Stimulated activated CD4-positive, alpha-beta T cell treated with anti-CD3 and anti-CD28 coated beads, Interleukin-2, amount 100 ng/mL, for 4 hours (primary cell): ENCODE results near the gene NATD1.

Experiments
- DNase-seq: peaks from one replicate; pipeline ENCODE4 v3.0.0-alpha.2; 2020; ENCODE audit warnings: low read depth

The NATD1 gene, protein sequence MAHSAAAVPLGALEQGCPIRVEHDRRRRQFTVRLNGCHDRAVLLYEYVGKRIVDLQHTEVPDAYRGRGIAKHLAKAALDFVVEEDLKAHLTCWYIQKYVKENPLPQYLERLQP

DNA sequence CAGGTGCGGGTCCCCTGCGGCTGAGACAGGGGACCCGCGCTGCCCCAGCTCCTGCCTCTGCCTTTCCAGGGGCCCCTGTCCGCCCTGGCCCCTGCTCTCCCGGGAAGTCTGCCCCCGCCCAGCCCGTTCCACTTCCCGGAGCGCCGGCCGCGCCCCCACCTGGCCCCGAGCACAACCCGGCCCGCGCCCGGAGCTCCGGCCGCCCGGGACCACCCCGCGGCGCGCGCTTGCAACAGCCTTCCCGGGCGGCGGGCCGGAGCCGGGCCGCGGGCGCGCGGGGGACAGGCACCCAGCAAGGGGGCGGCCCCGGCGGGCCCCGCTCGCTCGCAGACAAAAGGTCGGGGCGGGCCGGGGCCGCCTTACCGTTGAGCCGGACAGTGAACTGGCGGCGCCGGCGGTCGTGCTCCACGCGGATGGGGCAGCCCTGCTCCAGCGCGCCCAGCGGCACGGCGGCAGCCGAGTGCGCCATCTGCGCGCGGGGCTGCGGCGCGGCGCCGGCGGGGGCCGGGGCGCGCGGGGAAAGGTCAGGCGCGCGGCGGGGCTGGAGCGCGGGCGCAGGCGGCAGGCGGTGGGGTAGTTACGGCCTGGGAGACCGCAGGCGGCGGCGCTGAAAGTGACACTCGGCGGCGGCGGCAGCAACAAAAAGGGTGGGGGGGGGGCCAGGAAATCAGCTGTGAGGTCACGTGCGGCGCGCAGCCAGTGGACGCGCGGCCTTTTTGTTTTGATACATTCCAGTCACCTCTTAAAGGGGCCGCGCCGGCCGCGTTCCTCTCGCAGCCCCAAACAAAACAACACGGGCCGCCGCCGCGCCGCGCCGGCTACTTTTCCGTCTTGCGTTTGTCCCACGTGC is at the start of gene NATD1:
TSS of gene NATD1 (minus strand) at position 615 of the 850 bp plus-strand sequence. CDS start at position 469, 146 bp downstream.
- DNase-seq = peak; percentile 62

DNA sequence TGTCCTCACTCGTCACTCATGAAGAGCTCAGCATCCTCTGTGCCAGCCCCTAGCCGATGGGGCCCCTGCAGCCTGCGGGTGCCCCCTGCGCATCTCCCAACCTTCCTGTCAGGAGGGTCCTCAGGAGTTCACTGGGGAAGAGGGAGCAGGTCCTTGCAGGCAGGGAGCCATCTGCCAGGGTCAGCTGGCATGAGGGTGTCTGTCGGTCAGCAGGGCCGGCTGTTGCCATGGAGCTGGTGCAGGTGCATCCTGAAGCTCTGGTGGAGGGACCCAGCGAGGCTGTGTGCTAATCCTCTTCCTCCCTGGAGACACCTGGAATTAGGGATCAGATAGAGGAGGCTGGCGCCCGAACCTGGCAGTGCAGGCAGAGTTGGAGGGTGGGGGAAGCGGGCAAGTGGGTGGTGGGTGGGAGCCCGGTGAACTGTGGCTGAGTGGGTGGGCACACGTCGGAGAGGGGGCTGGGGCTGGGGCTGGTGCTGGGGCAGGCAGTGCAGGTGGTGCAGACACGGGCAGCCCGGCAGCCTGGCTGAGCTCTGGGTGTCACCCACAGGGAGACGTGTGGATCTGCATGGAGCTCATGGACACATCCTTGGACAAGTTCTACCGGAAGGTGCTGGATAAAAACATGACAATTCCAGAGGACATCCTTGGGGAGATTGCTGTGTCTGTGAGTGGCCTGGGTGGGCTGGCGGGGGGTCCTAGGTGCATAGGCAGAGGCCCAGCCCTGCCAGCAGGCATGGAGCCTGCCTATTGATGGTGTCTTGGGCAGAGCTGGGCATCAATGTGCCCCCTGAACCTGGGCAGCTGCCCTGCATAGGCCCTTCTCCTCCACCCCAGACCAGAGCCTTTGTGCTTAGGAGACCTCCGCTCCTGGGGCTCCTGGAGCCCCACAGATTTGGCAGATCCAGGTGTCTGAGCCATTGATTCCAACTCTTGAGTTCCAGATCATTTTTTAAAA is 48.7 kb upstream of the NATD1 start:
- no peak for DNase-seq

DNA sequence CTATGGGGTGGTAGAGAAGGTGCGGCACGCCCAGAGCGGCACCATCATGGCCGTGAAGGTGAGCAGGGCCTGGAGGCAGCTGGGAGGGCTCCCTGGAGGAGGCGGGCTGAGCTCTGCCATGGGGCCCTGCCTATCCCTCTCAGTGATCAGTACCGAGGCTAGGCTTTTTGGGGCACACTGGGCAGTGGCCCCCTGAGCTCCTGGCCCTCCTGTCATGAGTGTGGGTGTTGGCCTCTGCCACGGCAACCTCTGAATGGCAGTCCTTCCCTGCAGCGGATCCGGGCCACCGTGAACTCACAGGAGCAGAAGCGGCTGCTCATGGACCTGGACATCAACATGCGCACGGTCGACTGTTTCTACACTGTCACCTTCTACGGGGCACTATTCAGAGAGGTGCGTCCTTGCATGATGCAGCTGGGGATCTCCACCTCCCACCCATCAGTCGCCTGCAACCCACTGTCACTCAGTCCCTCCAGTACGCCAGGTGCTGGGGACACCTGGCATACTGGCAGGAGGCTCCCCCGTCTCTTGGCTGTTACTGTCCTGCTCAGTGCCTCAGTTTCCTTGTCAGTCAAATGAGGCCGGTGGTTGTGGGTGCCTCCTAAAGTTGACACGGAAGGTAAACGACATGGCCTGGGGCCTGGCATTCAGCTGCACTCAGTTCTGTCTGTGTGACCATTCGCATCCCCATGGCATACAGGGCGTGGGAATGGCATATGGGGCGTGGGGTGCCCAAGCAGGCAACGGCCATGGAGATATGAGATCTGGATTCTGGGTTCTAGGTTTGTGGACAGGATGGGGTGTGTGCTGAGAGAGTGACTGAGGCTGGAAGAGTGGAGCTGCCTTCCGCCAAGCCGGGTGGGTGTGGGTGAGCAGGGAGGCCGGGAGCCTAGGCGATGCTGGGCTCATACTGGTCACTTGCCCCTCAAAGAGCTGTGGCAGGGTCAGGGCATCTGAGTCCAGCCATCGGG is 47.7 kb upstream of the NATD1 start:
- DNase-seq = no peak

DNA sequence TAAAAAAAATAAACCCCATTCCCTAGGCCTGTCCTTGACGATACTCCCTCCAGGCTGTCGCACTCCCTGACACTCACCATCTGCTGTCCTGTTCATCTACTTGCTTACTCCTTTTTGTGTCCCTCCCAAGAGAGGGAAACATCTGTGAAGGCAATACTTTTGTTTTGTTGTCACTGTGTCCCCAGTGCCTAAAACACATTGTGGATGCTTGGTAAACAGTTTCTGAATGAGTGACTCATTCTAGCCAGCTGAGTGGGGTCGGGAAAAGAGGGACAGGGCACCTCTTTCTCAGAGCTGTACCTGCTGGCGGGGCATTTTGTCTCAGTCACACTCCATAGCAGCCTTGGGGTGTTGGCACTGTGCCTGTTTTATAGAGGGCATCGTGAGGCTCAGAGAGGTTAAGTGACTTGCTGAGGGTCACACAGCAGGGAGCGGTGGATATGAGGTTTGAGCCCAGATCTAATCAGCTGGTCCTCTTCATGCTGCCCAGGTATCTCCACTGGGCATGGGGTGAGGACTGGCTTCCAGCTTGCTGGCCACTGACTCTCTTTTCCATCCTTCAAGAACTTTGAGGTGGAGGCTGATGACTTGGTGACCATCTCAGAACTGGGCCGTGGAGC is 46.9 kb upstream of the NATD1 start:
- DNase-seq = no peak

DNA sequence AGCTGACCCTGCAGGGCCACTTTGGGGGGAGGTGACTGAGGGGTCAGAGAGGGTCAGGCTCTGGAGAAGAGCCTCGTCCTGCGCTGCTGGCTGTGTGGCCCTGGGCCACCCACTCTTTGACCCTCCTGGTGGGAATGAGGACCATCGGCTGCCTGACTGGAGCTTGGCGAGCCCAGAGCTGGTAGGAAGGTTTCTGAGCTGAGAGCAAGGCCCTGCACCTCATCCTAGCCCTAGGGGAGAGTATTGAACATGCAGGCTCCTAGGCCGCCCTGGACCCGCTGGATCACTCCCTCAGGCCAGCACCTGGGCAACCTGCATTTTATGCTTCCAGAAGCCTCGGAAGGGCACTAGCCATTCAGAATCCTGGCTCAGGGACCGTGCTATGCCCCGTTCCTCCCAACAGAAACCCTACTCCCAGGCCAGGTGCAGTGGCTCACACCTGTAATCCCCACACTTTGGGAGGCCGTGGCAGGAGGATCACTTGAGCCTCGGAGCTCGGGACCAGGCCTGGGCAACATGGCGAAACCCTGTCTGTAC is 45.8 kb upstream of the NATD1 start:
- no peak for DNase-seq

DNA sequence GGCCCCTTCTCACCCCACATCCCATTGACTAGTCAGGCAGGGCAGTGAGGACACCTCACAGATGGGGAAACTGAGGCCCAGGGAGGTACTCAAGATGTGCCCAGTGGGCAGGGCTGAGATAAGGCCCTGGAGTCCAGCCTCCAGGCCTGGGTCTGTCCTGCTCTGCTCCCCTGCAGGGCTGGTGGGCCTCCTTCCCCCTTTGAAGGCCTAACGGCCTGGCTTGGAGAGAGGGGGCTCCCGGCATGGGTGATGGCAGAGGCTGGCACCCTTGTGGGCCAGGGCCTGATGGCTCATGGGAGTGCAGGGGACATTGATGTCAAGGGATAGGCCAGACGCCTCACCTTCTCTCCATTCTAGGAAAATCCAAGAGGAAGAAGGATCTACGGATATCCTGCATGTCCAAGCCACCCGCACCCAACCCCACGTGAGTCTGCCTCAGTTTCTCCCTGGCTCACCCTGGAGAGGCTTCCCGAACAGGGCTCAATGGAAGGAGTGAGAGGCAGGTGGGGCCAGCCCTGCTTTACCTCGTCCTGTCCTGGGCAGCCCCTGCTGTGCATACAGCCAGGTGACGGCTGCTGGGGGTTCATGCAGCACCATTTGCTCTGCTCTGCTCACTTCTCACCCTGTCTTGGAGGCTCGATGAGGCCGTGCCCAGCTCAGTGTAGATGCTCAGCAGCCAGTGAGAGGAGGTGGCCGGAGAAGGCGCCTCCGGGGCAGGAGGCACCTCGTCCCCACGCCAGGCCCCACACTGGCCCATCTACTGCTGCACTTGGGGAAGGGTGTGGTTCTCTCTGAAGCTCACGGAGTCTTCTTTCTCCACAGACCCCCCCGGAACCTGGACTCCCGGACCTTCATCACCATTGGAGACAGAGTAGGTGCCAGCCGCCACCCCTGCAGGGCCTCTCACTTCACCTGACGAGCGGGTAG is 45.1 kb upstream of the NATD1 start:
- DNase-seq = no peak

DNA sequence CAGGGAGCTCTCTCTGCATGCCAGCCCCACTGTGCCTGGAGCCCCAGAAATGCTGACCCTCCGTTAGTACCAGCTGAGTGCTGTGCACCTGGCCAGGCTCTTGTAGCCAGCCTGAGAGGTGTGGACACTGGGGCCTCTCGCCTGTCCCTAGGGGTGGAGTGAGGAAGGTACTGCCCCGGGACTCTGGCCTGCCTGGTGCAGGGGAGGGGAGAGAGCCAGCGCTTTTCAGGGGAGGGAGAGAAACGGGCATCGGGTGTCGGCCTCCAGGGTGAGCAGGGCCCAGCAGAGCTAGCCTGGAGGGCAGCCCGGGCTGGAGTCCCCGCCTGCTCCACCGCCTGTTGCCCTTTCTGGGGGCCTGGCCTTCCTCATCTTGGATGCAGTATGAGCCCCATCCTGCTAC is 44.4 kb upstream of the NATD1 start:
- no peak for DNase-seq

DNA sequence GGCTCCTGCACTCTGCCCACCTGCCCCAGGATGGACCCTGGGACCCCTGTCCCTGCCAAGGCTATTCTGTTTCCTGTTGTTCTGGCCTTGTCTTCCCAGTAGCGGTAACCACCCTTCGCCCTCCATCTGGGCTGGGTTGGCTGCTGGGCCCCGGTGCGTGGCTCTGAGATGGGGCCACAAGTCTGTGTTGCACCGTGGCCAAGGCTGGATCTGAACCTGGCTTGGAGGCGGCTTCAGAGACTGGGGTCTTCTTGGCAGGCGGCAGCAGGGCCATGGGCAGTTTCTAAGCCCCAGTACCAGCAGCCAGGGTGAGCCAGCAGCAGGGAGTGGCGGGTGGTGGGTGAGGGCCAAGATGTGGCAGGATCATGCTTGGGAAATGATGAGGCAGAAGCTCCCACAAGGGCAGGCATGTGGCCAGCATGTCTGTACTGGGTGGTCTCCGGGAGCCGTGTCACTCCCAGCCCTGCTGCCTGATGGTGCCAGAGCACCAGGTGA is 43.9 kb upstream of the NATD1 start:
- no peak for DNase-seq

DNA sequence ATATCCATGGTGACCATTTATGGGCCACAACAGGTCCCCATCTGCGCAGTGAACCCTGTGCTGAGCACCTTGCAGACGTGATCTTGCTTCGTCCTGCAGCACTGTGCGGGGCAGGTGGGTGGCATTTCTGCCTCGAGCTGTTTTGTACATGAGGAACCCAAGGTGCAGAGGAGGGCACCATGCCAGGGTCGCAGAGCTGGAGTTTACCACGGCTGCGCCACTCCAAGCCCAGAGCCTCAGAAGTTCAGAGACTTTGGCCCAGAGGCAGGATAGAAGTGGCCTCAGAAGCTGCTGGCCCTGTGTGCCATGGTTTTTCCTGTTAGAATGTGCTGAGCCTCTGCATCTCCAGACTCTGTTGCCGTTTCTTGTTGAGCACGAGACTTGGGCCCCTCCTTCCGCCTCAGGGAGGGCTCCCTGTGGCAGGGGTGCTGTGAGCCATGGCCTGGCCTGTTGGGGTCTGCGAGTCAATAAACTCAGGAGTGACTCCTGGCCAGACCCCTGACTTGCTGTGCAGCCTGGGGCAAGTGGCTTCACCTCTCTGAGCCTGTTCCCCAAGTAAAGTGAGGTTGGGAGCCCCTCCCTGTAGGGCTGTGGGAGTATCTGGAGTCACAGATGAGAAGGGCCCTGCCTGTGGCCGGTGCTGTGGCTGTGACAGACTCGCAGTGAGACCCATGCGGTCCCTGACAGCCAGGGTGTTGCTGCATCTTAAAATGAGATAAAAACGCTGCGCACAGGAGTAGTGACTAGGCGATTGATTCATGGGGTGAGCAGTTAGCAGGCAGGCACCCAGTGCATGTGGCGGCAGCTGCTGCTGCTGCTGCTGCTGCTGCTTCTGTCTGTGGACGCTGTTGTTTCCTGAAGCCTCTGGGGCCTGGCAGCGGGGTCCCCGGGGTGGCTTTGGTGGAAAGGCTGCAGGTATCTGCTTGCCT is 43.2 kb upstream of the NATD1 start:
- DNase-seq = no peak

DNA sequence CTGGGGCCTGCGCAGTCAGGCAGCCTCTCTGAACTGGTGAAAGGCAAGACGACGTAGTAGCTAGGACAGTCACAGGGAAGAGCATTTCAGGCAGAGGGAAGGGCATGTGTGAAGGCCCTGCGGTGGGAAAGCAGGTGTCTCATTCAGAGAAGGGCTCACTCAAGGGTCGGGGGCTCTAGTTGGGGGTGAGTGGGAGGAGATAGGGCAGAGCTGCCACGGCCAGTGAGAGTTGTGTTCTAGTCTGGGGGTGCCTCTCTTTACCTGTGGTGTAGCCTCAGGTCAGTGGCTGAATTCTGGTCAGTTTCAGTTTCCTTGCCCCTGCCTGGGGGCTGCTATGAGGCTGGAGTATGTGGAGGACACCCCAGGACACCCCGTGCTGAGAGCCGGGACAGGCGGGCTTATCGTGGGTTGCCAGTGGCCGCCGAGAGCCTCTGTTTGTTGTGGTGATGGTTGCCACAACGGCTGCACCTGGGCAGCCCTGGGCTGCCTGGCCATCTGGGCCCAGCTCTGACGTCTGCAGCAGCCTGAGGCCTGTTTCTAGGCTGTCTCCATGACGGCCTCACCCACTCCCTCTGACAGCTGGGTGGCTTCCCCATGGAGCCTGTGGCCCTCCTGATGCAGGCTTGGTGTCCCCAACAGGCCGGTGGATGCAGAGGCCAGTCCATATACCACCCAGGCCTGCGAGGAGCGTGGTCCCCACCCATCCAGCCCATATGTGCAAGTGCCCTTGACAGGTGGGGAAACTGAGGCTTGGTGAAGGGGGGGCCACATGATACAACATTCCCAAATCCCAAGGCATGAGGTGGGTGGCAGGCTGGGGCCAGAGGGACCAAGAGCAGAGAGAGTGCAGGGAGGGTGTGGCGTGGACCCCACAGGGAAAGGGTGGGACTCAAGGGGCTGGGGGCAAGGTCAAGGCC is 42.1 kb upstream of the NATD1 start:
- no peak for DNase-seq

DNA sequence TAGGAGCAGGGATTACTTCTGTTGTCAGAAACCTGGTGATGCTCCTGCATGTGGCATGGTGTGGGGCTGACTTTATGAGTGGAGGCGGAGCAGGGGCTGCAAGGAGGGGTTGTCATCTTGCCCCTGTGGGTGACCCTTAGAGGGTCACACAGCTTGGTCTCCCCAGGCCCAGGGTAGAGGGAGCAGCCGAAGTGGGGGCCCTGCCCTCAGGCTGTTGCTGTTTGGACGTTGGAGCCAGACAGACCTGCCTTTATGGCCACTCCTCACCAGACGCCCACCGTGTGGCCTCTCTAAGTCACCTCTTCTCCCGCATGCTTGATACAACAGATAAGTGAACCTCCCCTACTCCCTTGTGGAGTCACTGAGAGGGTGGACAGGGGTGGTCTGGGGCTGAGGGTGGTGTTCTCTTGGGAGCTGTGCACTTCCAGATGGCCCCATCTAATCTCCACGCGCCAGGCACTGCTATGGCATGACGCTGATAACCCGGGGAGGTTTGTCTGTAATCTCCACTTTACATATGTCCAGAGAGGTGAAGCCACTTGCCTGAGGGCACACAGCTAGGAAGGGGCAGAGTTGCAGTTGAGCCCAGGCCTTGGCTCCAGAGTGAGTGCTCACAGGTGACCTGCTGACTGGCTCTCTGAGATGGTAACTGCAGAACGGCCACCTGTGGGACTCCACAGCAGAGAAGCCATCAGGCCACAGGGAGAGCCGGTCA is 41.3 kb upstream of the NATD1 start:
- DNase-seq = no peak

DNA sequence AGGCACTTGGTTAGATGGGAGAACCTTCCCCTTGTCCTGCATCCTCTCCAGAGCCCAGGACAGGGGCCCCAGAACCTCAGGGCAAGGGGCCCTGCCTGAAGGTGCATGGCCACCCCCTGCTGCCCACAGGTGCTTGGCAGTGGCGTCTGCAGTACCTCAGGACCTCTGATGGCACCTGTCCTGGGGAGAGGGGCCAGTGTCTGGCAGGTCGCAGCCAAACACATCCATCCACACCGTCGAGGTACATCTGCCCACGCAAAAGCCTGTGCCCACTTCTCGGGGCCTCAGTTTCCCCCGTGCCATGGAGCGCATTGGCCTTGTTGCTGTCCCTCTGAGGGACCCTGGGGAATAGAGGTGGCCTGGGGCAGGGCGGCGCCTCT is 40.6 kb upstream of the NATD1 start:
- DNase-seq = no peak

DNA sequence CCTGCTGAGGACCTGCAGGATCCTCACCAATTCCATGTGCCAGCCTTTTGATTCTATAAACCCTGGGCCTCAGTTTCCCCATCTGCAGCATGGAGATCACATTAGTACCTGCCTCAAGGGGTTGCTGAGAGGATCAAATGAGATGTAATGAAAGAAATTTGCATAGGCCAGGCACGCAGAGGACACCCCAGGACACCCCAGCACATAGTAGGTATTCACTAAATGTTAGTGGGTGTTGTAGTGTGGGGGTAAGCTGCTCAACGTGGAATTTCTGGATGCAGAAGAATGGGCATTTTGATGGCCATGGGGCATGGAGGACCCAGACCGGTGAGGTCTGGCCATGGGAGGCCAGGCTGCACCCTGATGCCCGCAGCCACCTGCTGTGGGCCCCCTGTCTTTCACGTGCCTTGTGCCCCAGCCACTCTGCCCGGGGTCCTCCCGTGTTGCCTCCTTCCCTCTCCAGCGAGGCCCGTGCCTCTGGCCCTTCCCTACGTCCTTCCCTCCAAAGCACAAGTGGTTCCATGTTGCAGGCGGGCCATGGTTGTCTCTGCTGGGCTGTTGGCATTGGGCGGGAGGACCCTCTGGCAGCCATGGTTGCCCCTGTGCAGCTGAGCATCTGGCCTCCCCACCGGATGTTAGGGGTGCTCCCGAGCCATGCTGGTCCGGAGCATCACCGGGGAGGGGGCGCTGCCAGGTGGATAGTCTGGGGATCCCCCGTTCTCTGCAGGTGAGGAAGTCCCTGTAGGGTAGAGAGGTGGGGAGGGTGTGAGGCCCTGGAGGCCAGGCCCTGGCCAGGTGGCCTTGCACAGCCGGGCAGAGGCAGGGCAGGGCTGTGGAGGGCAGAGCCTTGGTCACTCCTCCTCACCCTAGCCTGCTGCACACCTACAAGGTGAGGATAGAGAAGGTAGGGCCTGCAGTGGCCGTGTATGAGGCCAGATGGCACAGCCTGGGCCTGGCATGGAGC is 39.9 kb upstream of the NATD1 start:
- DNase-seq = no peak

DNA sequence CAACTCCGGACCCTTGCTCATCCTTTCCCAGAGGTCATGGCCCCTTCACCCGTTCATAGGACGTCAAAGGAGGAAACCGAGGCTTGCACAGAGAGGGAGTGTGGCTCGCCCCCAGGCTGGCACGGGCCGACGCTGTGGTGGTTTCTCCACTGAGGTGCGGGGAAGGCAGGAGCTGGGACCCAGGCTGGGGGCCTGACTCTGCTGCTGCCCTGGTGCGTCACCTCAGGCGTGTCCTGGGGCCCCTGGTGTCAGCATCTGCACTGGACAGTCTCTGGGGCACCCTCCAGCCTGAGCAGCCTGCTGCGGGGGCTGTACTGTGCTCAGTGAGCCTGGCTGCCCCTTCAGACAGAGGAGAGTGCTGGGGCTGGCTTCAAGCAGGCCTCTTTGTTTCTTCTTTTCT is 38.7 kb upstream of the NATD1 start:
- DNase-seq = no peak

DNA sequence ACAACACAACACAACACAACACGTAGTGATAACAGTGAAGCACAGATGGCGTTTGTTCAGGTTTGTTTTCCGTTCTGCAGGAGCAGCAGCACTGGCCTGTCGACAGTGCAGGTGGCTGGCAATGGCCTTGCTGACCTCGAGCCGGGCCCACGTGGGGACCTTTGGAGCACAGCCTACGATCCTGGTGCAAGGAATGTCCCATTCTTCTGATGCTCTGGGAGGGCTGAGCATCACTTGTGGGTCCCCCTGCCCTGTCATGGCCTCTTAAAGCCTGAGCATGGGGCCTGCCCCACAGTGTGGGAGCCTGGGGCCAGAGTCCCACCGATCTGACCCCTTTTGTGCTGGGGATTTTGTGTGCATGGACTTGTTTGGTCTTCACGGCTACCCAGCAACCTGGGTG is 38.1 kb upstream of the NATD1 start:
- no peak for DNase-seq
